ENCODE data around the gene PRKCB.

The PRKCB gene

GRCh38 chr16:24164416-24164815, 328.6 kb downstream of the PRKCB start:
- TF ChIP-seq POLR2AphosphoS5 (IDR thresholded peaks at IDR 0.05; ENCODE audit: low read depth, low read length) (no peak), POLR2A (IDR thresholded peaks at IDR 0.05; ENCODE audit: low read depth, low read length) (no peak), TAF1 (IDR thresholded peaks at IDR 0.05; ENCODE audit: borderline replicate concordance, low read depth, low read length) (no peak)
- no peak for DNase-seq (ENCODE audit: insufficient read length)
- FAIRE-seq = no peak

GRCh38 chr16:24165273-24165672, 329.5 kb downstream of the PRKCB start:
- FAIRE-seq (no peak), DNase-seq (ENCODE audit: insufficient read length) (no peak)
- no peak for TF ChIP-seq POLR2AphosphoS5 (IDR thresholded peaks at IDR 0.05; ENCODE audit: low read depth, low read length)
- TF ChIP-seq TAF1 (IDR thresholded peaks at IDR 0.05; ENCODE audit: borderline replicate concordance, low read depth, low read length) = no peak
- no peak for TF ChIP-seq POLR2A (IDR thresholded peaks at IDR 0.05; ENCODE audit: low read depth, low read length)

GRCh38 chr16:24166661-24167528, 331.1 kb downstream of the PRKCB start:
- DNase-seq (ENCODE audit: insufficient read length) (no peak), FAIRE-seq (no peak)
- no peak for TF ChIP-seq TAF1 (IDR thresholded peaks at IDR 0.05; ENCODE audit: borderline replicate concordance, low read depth, low read length)
- TF ChIP-seq POLR2AphosphoS5 (IDR thresholded peaks at IDR 0.05; ENCODE audit: low read depth, low read length) = no peak
- no peak for TF ChIP-seq POLR2A (IDR thresholded peaks at IDR 0.05; ENCODE audit: low read depth, low read length)

GRCh38 chr16:24168856-24169255, 333.1 kb downstream of the PRKCB start:
- no peak for TF ChIP-seq TAF1 (IDR thresholded peaks at IDR 0.05; ENCODE audit: borderline replicate concordance, low read depth, low read length)
- no peak for TF ChIP-seq POLR2AphosphoS5 (IDR thresholded peaks at IDR 0.05; ENCODE audit: low read depth, low read length)
- no peak for TF ChIP-seq POLR2A (IDR thresholded peaks at IDR 0.05; ENCODE audit: low read depth, low read length)
- DNase-seq (ENCODE audit: insufficient read length) (no peak), FAIRE-seq (no peak)

GRCh38 chr16:24170407-24170806, 334.6 kb downstream of the PRKCB start:
- TF ChIP-seq TAF1 (IDR thresholded peaks at IDR 0.05; ENCODE audit: borderline replicate concordance, low read depth, low read length) (no peak), POLR2A (IDR thresholded peaks at IDR 0.05; ENCODE audit: low read depth, low read length) (no peak), POLR2AphosphoS5 (IDR thresholded peaks at IDR 0.05; ENCODE audit: low read depth, low read length) (no peak)
- DNase-seq (ENCODE audit: insufficient read length) (no peak), FAIRE-seq (no peak)

- FAIRE-seq (no peak), DNase-seq (ENCODE audit: insufficient read length) (no peak)
- TF ChIP-seq TAF1 (IDR thresholded peaks at IDR 0.05; ENCODE audit: borderline replicate concordance, low read depth, low read length) = no peak
- TF ChIP-seq POLR2A (IDR thresholded peaks at IDR 0.05; ENCODE audit: low read depth, low read length) = no peak
- no peak for TF ChIP-seq POLR2AphosphoS5 (IDR thresholded peaks at IDR 0.05; ENCODE audit: low read depth, low read length)
Observed at GRCh38 chr16:24174504-24174903, 338.7 kb downstream of the PRKCB start.

GRCh38 chr16:24174957-24175356, 339.2 kb downstream of the PRKCB start:
- TF ChIP-seq POLR2A (IDR thresholded peaks at IDR 0.05; ENCODE audit: low read depth, low read length) (no peak), TAF1 (IDR thresholded peaks at IDR 0.05; ENCODE audit: borderline replicate concordance, low read depth, low read length) (no peak)
- DNase-seq (ENCODE audit: insufficient read length) (no peak), FAIRE-seq (no peak)

- FAIRE-seq = no peak
- no peak for DNase-seq (ENCODE audit: insufficient read length)
- no peak for TF ChIP-seq TAF1 (IDR thresholded peaks at IDR 0.05; ENCODE audit: borderline replicate concordance, low read depth, low read length)
- no peak for TF ChIP-seq POLR2AphosphoS5 (IDR thresholded peaks at IDR 0.05; ENCODE audit: low read depth, low read length)
- no peak for TF ChIP-seq POLR2A (IDR thresholded peaks at IDR 0.05; ENCODE audit: low read depth, low read length)
Observed at GRCh38 chr16:24178496-24178895, 342.7 kb downstream of the PRKCB start.

GRCh38 chr16:24180451-24180850, 344.7 kb downstream of the PRKCB start:
- no peak for TF ChIP-seq TAF1 (IDR thresholded peaks at IDR 0.05; ENCODE audit: borderline replicate concordance, low read depth, low read length)
- TF ChIP-seq POLR2A (IDR thresholded peaks at IDR 0.05; ENCODE audit: low read depth, low read length) = no peak
- no peak for TF ChIP-seq POLR2AphosphoS5 (IDR thresholded peaks at IDR 0.05; ENCODE audit: low read depth, low read length)
- FAIRE-seq (no peak), DNase-seq (ENCODE audit: insufficient read length) (no peak)

GRCh38 chr16:24188021-24188542, 352.3 kb downstream of the PRKCB start:
- no peak for FAIRE-seq
- TF ChIP-seq TAF1 (IDR thresholded peaks at IDR 0.05; ENCODE audit: borderline replicate concordance, low read depth, low read length) = no peak
- TF ChIP-seq POLR2A (IDR thresholded peaks at IDR 0.05; ENCODE audit: low read depth, low read length) = no peak
- no peak for TF ChIP-seq POLR2AphosphoS5 (IDR thresholded peaks at IDR 0.05; ENCODE audit: low read depth, low read length)
- DNase-seq (ENCODE audit: insufficient read length) = no peak

GRCh38 chr16:24188751-24189318, 353.1 kb downstream of the PRKCB start:
- FAIRE-seq (peak; percentile 38), DNase-seq (ENCODE audit: insufficient read length) (no peak)
- TF ChIP-seq POLR2A (IDR thresholded peaks at IDR 0.05; ENCODE audit: low read depth, low read length) (no peak), POLR2AphosphoS5 (IDR thresholded peaks at IDR 0.05; ENCODE audit: low read depth, low read length) (no peak), TAF1 (IDR thresholded peaks at IDR 0.05; ENCODE audit: borderline replicate concordance, low read depth, low read length) (no peak)

GRCh38 chr16:24189941-24190340, 354.2 kb downstream of the PRKCB start:
- FAIRE-seq (no peak), DNase-seq (ENCODE audit: insufficient read length) (no peak)

More at GRCh38 chr16:24189941-24190340, 354.2 kb downstream of the PRKCB start:
- TF ChIP-seq POLR2A (IDR thresholded peaks at IDR 0.05; ENCODE audit: low read depth, low read length) (no peak), TAF1 (IDR thresholded peaks at IDR 0.05; ENCODE audit: borderline replicate concordance, low read depth, low read length) (no peak), POLR2AphosphoS5 (IDR thresholded peaks at IDR 0.05; ENCODE audit: low read depth, low read length) (no peak)
